Retinal pigment epithelial cell (primary cell): ENCODE data around the gene SERPINA9.

ENCODE experiments used
- DNase-seq: peaks from one replicate; pipeline ENCODE4 v3.0.0-alpha.2; 2010; ENCODE audit warnings: low read depth
- H3K4me3 ChIP-seq: 2 replicates; pipeline ENCODE4 v1.5.1; 2011; ENCODE audit warnings: mild to moderate bottlenecking, low read length, control low read depth, moderate library complexity
- CTCF ChIP-seq: conservative IDR thresholded peaks from 2 replicates; pipeline ENCODE4 v1.5.1; 2011; ENCODE audit warnings: low read depth, low read length, control low read depth, inconsistent platforms

SERPINA9 gene

GRCh38 chr14:94451826-94452225 lies 24.2 kb downstream of the SERPINA9 start:
- no peak for DNase-seq
- H3K4me3 ChIP-seq = no peak overlapping the region
- no peak for TF ChIP-seq CTCF

GRCh38 chr14:94451091-94451771 lies 24.8 kb downstream of the SERPINA9 start:
- H3K4me3 ChIP-seq = no peak overlapping the region
- TF ChIP-seq CTCF = no peak
- no peak for DNase-seq

GRCh38 chr14:94450722-94451090 lies 25.3 kb downstream of the SERPINA9 start:
- no peak for TF ChIP-seq CTCF
- DNase-seq = no peak
- H3K4me3 ChIP-seq = no peak overlapping the region

- no peak for DNase-seq
- H3K4me3 ChIP-seq = no peak overlapping the region
- TF ChIP-seq CTCF = no peak
Observed at GRCh38 chr14:94449930-94450329, 26.1 kb downstream of the SERPINA9 start.

GRCh38 chr14:94448071-94448808 lies 27.8 kb downstream of the SERPINA9 start:
- no peak overlapping the region for H3K4me3 ChIP-seq
- no peak for TF ChIP-seq CTCF
- DNase-seq = no peak

GRCh38 chr14:94447206-94447605 lies 28.8 kb downstream of the SERPINA9 start:
- H3K4me3 ChIP-seq = no peak overlapping the region
- DNase-seq = no peak
- TF ChIP-seq CTCF = no peak

- no peak for TF ChIP-seq CTCF
- no peak overlapping the region for H3K4me3 ChIP-seq
- DNase-seq = no peak
Observed at GRCh38 chr14:94446126-94446525, 29.9 kb downstream of the SERPINA9 start.
